ENCODE measurements around the gene TRAPPC14.

The TRAPPC14 gene

DNA sequence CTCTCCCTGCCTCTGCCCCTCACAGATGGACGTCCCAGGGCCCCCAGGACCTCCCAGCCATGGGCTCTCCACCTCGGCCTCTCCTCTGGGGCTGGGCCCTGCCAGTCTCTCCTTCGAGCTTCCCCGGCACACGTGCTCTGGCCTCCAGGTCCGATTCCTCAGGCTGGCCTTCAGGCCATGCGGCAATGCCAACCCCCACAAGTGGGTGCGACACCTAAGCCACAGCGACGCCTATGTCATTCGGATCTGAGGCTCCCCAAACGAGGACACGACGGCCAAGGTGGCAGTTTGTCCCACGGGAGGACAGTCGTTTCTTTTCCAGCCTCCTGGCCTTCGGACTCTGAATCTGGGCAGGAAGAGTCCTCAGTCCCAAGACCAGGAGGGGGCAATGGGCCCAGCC lies 51.9 kb downstream of the TRAPPC14 start:
- in situ Hi-C loops (cut with MboI; ENCODE audit: low sequenced_read_pairs, unreplicated experiment), result no loop called here
- DNase-seq (ENCODE audit: low spot score), result no peak
- no peak for TF ChIP-seq CTCF (IDR thresholded peaks at IDR 0.05; ENCODE audit: borderline replicate concordance, control extremely low read depth, extremely low read depth, insufficient read depth, missing control alignments)

- in situ Hi-C loops (cut with MboI; ENCODE audit: low sequenced_read_pairs, unreplicated experiment), result no loop called here
- no peak for DNase-seq (ENCODE audit: low spot score)
- TF ChIP-seq CTCF (IDR thresholded peaks at IDR 0.05; ENCODE audit: borderline replicate concordance, control extremely low read depth, extremely low read depth, insufficient read depth, missing control alignments), result no peak
These were observed 53.0 kb downstream of the TRAPPC14 start for GRCh38 chr7:100105534-100105933.
